Myocyte (in vitro differentiated cells): Measurements from ENCODE around the gene TSLP. TPM values are rescaled to one million over a fixed set of nuclear protein-coding genes. Genes with fewer than 3 reads are reported as not detected.

Experiments used
- DNase-seq: peaks from one replicate; pipeline ENCODE4 v3.0.0-alpha.2; 2012; ENCODE audit warnings: low read depth
- total RNA-seq: library from RNA; depleted of rRNA; stranded (reverse); fragments of >200 nt; gene quantifications from 2 replicates; pipeline ENCODE4 v1.2.3, GENCODE V29; 2014

TSLP gene
- total RNA-seq, 1 donor from 2014 or later: 1.2 TPM

GRCh38 chr5:111095982-111096381 is 24.5 kb downstream of the TSLP start:
- DNase-seq: no peak

GRCh38 chr5:111099058-111099778 is 27.7 kb downstream of the TSLP start:
- no peak for DNase-seq

GRCh38 chr5:111106320-111106948 is 34.9 kb downstream of the TSLP start:
- DNase-seq: no peak

- DNase-seq: no peak
Observed at GRCh38 chr5:111107371-111107770, 35.9 kb downstream of the TSLP start.

GRCh38 chr5:111111956-111112355 is 40.4 kb downstream of the TSLP start:
- no peak for DNase-seq

- DNase-seq: no peak
Observed at GRCh38 chr5:111113678-111114077, 42.2 kb downstream of the TSLP start.

GRCh38 chr5:111115229-111115628 is 43.7 kb downstream of the TSLP start:
- no peak for DNase-seq

- no peak for DNase-seq
Observed at GRCh38 chr5:111116550-111116949, 45.0 kb downstream of the TSLP start.

GRCh38 chr5:111117136-111117535 is 45.6 kb downstream of the TSLP start:
- no peak for DNase-seq

- DNase-seq: no peak
Observed at GRCh38 chr5:111119221-111119620, 47.7 kb downstream of the TSLP start.

GRCh38 chr5:111119856-111120255 is 48.3 kb downstream of the TSLP start:
- DNase-seq: no peak

- DNase-seq: no peak
Observed at GRCh38 chr5:111120911-111121310, 49.4 kb downstream of the TSLP start.

GRCh38 chr5:111121926-111122325 is 50.4 kb downstream of the TSLP start:
- DNase-seq: no peak

GRCh38 chr5:111122398-111122797 is 50.9 kb downstream of the TSLP start:
- DNase-seq: no peak

GRCh38 chr5:111124793-111125192 is 53.3 kb downstream of the TSLP start:
- no peak for DNase-seq

- no peak for DNase-seq
Observed at GRCh38 chr5:111126896-111127295, 55.4 kb downstream of the TSLP start.

Other genes with a start within 250 kb of the TSLP start
- gene WDR36, start 20.6 kb downstream of the TSLP start, total RNA-seq: 38.2 and 41.8 TPM in 2 replicates
- gene CAMK4, start 152.7 kb downstream of the TSLP start, total RNA-seq: 0.19 and 0.42 TPM in 2 replicates